HG03439 (cell line): ENCODE measurements around the gene LIPT2.

Source experiments
- ATAC-seq: cut with Tn5 transposase; IDR thresholded peaks from one replicate; pipeline ENCODE4 v1.9.1; 2021; ENCODE audit warnings: mild to moderate bottlenecking, moderate library complexity; ENCODE audit not compliant: unreplicated experiment

Gene LIPT2

DNA sequence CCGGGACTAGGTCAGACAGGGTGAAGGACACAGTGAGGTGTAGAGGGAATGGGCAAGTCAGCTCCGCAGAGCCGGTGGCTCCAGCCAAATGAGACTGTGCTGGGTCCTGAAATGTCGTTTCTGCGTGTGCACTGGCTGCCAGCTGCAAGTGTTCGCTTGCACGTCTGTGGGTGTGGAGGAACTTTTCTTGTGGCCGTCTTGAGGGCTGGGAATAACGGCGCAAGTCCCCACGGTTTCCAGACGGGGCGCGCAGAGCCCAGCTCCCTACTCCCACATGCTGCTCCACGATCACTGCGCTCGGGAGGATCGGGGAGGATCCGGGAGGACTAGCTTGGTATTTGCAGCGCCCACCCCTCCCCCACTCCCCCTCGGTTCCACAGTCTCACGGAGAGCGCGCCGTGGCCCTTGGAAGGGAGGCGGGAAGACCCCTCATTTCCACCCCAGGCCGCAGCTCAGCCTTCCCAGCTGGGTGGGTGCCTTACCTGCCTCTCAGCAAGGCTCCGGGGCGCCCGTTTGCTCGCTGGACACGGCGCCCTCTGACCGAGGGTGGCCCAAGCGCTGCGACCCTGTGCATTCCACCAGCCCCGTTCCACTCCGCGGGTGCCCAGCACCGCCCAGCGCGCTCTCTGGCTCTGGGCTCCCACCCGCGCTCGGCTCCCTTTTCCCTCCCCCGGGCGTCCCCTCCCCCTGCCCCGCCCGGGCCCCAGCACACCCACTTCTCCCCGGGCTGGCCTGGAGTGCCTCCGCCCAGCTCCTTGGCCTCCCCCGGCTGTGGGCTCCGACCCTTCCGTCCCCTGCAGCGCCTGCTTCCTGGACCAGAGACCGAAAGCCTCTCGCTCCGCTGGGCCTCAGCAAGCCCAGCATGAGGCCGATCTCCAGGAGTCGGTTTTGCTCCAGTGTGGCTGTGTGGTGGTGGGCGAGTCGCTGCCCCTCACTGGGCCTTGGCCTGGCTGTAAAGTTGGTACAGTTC is 26.3 kb downstream of the LIPT2 start, which contains the start of gene KCNE3:
Gene KCNE3 (minus strand): TSS at position 634 of the 970 bp plus-strand sequence. CDS start 9,986 bp downstream, outside the sequence.
- no peak for ATAC-seq

DNA sequence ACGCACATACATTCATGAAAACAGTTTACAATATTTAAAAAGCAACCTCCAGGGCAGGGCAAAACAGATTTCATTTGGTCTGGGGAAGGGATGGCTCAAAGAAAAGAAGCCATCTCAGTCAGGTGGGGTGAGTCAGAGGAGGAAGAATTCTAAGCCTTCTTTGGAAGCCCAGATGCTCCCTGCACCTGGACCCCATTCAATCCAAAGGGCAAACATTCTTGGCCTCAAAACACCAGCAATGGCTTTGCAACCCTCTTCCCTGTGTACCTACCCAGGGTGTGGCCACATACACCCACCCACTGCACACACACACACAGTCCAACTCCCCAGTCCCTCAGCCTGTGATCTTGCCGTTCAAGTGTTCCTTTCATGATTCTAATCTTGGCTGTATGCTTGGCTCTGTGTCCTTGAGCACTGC is 28.2 kb downstream of the LIPT2 start:
- no peak for ATAC-seq

DNA sequence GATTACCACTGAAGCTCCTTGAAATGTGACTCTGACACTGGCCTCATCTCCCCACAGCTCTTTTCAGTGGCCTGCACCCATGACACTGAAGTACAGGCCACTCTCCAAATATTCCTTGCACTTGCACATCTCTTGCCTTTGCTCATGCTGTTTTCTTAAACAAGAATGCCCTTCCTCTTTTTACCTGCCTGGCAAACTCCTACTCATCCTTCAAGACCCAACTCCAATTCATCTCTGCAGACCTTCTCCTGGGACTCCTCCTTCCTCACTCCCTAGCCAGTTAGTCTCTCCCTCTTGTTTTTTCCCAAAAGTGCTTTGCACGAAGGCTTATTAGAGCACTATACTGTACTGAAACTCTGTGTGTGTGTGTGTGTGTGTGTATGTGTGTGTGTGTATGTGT is 28.8 kb downstream of the LIPT2 start:
- no peak for ATAC-seq

DNA sequence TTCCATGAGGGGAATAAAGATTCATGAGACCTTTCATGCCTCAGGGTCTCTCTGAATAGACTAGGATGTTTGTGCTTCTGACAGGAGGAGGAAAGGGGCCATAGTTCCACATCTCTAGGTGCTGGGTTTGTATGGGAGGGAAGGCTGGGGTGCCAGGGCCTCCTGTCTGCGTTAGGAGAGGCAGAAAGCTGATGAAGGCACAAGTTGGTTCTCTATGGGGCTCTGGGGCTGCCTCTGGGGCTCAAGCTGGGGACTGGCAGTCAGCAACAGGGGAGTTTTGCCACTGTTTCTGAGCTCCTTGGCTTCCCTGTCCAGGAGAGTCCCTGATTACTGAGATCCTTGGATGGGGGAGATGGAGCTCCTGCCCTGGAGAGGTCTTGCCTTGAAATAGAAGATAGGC is 30.3 kb downstream of the LIPT2 start:
- no peak for ATAC-seq

DNA sequence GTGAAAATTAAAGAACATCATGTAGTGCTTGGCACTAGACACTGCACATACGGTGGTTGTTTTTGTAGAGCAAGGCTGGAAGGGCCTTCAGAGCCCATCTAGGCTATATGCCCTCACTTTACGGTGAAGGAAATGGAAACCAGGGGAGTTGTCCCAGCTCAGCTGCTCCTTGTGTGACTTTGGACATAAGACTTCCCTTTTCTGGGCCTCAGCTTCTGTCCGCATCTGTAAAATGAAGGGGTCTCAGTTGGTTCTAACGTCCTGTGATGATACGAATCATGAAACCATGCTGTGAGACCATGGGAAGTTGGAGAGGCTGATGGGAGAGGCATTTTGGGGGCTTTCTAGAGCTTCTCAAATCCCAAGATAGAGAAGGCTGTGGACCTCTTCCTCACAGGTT is 30.9 kb downstream of the LIPT2 start:
- no peak for ATAC-seq

DNA sequence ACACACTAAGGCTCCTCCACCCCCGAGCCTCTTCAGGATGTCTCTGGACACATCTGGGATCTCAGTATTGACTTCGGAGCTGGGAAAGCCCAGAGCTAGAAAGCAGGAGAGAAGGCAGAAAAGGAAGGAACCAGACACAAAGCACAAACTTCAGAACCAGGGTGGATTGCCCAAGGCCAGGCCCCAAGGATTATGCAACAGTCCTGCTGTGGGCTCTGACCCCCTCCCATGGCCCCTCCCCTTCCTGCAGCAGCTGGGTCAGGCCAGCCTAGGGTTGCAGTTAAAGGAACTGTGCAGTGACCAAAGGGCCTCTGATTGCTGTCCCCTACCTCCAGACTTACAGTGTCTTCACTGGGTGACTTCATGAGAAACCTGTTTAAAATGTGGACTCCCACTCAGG is 31.5 kb downstream of the LIPT2 start:
- no peak for ATAC-seq

DNA sequence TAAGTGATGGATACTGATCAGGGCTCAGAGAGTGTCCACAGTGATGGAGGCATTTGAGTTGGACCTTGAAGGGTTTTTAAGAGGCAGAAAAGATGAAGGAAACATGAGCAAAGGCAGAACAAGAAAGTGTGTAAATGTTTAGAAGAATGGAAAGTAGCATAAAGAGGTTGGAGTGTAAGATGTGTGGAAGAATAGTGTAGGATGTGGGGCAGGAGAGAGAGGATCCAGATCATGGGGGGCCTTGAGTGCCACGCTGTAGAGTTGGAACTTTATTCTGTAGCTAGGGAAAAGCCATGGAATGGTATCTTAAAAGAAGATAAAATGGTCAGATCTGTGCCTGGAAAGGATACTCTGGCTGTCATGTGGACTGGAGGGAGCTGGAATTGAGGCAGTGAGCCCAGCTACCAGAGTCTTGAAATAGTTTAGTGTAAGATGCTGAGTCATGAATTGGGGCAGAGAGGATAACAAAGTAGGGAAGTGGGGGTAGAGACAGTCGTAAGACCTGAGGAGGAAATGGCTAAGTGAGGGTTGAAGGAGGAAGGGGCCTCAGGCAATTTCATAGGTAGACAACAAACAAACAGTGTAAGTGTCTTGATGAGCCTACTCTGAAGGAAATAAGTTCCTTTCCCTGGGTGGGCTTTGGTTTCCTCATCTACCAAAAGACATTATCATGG is 32.9 kb downstream of the LIPT2 start:
- ATAC-seq: no peak

DNA sequence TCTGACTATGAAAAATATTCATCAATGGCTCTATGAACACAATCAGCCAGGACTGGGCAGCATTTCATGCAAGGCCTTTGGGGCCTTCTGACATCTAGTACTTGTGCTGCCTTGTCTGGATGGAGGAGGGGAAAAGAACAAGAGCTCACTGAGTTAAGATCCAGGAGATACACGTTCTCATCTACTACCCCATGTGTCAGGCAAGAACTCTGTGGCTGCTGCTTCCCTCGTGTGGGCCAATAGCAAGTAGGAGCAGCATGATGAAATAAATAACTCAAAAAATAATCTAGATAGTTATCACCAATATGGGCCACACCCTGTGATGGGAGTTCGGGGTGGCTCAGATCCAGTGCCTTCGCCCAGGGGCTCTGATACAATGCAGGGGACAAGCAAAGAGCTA is 33.5 kb downstream of the LIPT2 start:
- no peak for ATAC-seq

DNA sequence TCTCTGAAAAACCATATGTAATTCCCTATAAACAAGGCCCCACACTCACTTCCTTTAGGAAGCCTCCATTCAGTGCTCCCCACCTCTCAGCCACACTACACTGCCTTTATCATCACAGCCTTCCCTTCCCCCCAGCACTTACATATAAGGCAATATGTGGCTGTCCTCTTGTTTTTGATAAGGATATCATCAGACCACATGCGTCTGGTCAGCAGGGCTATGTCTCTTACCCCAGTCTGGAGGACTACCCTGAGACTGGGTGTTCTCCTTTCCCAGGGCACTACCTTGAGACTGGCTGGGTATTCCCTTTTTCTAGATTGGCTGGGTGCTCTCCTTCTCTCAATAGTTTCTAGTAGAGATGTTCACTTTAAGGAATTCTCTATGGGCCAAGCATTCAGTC is 33.9 kb downstream of the LIPT2 start:
- no peak for ATAC-seq

DNA sequence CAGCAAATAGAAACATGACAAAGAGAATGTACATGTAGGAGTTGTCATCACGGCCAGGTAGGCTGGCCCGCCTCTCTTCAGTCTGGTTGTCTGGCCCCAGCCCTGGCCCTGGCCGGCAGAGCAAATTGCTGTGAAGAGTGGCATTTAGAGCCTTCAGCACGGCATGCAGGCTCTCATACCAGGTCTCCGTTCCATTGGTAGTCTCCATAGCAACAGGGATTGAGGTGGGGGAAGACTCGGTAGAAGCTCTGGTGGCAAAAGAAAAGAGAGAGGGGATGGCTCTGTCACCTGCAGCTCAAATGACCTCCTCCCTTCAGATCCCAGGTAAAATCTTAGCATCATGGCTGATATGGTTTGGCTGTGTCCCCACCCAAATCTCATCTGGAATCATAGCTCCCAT is 36.2 kb downstream of the LIPT2 start:
- ATAC-seq: no peak

DNA sequence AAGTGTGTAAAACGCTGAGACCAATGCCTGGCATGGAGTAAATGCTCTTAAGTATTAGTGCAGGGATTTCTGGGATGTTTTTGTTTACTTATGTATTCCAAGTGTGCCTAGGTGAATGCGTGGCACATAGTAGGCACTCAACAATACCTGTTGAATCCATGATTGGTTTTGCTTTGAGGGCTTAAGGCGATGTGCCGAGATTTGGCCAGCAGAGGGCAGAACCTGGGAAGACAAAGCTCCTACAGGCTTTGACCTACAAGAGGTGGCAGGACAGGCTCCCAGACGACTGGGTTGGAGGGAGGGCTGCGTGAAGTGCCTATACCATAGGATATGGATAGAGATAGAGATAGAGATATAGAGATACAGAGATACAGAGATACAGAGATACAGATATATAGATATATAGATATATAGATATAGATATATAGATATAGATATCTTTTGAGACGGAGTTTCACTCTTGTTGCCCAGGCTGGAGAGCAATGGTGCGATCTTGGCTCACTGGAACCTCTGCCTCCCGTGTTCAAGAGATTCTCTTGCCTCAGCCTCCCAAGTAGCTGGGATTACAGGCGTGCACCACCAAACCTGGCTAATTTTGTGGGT is 40.0 kb downstream of the LIPT2 start:
- no peak for ATAC-seq

DNA sequence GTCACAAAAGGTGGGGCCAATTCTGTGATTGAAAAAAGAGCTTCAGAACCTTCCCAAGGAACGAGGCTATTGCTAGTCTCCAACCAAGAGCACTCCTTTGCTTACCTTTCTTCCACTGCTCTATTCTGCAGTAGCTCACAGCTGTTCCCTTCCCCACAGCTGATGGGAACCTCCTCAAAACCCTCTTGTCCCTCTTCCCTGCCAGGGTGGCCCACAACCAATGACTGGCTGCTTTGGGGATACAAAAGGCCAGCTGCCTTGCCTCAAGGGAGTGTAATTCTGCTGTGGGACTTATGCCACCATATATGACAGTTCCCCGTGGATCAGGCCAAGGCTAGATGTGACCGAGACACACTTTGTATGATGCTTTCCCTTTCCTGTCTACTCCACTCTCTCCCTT is 41.2 kb downstream of the LIPT2 start:
- ATAC-seq: no peak

DNA sequence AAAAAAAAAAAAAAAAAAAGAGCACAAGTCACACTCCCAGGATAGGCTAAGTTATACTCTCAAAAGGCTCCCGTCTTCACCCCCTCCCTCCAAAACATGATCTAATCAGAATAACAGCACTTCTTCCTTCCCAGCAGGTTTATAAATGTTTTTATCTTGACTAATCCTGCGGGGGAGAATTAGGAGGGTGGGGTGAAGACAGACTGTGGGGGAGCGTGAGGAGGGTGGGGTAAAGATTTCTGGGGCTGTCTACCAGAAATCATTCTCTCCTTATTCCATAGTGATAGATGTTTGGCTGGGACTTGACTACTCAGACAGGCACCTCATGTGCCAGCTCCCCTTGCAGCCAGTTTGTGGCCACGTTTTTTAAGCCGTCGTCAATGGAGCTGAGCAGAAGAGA is 43.2 kb downstream of the LIPT2 start:
- no peak for ATAC-seq

DNA sequence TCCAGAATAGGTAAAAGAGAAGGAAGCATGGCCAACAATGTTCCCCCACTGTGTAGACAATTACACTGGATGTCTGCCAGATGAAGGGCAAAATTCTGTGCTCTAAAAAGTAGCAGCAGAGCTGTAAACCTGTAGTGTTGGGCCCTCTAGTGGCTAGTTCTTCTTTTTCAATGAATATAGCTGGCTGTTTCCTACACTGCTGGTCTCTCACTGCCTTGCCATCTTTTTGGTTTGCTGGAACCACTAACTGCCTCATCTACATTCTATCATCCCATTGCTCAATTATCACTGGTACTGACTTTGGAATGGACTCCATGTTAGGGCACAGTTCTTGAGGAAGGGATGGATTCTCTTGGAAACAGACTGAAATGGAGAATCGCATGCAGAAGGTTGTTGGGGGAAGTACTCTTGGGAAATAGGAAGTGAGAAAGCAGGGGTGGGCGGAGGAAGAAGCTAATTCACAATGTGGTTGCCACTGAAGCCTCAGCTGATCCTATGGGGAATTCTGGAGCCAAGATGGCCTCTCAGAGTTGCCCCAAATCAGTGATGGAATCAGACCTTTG is 44.1 kb downstream of the LIPT2 start:
- no peak for ATAC-seq

DNA sequence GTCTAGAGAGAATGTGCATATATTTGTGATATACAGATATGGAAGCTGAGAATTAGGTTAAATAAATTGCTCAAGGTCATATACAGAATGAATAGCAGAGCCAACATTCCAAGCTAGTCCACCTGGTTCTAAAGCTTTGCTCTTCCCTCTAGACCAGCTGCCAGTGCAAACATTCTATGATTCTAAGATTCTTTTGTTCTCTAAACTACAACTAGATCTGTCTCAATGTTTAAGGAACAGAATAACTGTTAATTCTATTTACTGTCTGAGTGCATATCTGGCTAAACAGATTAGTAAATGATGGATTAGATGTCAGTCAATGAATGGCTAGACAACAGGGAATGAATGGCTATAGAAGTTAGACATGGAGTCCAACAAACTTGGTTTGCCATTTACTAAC is 45.8 kb downstream of the LIPT2 start:
- ATAC-seq: no peak

DNA sequence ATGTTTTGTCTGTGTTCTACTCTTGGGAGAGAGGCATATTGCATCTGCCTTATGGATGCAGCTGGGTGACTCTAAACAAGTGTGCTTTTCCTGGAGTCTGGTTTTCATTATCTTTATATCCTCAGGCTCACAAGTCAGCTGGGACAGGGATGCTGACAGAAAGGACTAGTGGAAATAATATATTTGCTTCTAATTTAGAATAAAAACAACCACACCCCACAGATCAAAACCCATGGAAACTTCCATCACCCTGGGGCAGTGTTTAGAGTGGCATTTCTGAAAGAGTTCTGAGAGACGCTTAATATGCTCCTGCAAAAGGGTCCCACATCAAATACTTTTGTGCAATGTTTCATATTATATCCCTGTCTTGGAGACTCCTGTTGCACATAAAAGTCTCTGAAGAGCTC is 47.0 kb downstream of the LIPT2 start:
- ATAC-seq: no peak

DNA sequence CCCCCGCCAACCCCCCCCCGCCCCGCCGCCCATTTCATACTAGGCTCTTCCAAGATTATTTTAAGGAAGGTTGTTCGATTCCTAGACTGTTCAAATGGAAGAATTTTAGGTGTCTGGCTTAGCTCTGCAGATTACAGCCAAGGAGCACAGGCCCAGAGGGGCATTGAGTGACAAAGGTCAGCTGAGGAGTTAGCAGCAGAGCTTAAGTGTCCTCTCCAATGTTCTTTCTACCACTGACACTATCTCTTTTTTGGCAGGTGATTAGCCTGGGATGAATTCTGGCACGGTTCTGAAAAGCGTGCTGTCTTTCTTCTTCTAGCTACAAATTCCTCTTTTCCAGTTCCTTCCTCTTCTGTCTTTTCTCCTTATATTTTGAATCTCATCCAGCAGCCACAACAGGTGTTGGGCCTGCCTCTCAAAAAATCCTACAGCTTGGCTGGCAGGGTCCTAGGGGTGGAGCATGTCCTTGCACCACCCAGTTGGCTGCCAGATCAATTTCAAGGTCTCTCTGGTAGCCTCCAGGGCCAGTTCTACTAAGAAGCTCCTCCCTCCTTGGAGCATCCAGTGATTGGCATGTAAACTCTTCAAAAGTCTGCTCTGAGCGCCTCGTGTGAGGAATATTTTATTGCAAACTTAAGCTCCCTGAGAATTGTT is 49.2 kb downstream of the LIPT2 start:
- ATAC-seq: no peak

DNA sequence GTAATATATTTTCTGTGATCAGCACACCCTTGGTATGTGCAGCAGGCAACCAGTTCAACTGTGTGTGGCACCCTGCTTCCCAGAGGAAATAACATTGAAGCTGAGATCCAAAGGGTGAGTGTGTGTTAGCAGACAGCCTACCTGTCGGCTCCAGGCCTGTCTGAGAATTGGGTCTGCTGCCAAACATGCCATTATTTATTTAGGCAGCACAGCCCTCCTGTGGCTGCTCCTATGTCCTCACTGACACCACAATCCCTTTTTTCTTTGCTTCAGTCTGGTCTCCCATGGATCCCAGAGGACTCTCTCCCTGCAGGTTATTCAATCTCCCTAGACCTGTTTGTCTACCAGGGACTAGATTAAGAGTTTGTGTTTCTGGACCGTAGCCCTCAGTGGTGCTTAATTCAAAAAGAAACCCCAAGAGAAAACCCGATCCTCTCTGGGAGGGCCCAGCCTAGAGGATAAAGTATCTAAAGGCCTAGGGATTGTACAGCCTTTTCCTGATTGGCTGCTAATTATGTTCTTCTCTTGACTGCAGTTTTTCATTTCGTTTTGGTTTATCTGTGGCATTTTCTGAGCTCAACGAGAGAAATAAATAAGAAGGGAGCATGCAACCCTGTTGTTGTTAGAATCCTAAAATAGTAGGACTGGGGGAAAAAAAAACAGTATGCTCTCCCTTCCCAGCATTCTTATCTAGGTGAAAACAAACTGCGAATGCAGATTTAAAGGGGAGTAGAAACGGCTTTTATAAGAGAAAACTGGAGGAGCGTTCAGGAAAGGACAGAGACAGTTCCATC is 50.3 kb downstream of the LIPT2 start:
- no peak for ATAC-seq

DNA sequence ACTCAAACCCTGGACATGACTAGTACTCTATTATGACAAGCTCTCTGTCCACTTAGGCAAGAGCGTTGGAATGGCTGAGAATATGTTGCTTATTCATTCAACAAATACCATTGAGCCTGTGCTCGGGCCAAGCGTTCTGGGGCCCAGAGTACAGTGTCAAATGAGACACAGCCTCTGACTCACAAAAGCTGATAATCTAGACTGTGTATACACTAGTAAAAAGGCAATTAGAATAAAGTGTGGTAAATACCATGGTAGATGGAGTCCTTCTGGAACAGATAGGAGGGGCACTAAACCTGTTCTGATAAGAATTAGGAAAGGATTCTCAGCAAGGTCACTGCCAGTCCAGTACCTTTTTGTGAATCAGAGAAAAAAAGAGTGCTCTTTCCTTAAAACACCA is 50.9 kb downstream of the LIPT2 start:
- no peak for ATAC-seq
